ENCODE results near the gene MAST2.

- TF ChIP-seq, protein P1, sequence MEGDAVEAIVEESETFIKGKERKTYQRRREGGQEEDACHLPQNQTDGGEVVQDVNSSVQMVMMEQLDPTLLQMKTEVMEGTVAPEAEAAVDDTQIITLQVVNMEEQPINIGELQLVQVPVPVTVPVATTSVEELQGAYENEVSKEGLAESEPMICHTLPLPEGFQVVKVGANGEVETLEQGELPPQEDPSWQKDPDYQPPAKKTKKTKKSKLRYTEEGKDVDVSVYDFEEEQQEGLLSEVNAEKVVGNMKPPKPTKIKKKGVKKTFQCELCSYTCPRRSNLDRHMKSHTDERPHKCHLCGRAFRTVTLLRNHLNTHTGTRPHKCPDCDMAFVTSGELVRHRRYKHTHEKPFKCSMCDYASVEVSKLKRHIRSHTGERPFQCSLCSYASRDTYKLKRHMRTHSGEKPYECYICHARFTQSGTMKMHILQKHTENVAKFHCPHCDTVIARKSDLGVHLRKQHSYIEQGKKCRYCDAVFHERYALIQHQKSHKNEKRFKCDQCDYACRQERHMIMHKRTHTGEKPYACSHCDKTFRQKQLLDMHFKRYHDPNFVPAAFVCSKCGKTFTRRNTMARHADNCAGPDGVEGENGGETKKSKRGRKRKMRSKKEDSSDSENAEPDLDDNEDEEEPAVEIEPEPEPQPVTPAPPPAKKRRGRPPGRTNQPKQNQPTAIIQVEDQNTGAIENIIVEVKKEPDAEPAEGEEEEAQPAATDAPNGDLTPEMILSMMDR (IDR thresholded peaks at IDR 0.05; ENCODE audit: low read length): no peak
- TF ChIP-seq EZH2 (IDR thresholded peaks at IDR 0.05; ENCODE audit: borderline replicate concordance, low read length): no peak
Measured at GRCh38 chr1:45804669-45804969, 1.2 kb downstream of the MAST2 start.

All from OCI-LY1 (cell line).